Diencephalon (tissue), 1 donor: ENCODE results near the gene COPS7B. TPM values are rescaled to one million over a fixed set of nuclear protein-coding genes. Genes with fewer than 3 reads are reported as not detected.

Experiments used
- small RNA-seq: library from RNA; depleted of rRNA; stranded (forward); fragments of <200 nt; gene quantifications from one replicate; pipeline ENCODE3, GENCODE V24; 2014
- total RNA-seq: library from RNA; depleted of rRNA; stranded (reverse); fragments of >200 nt; gene quantifications from one replicate; pipeline ENCODE4 v1.2.3, GENCODE V29; 2014

The COPS7B gene
- 27.7 TPM for total RNA-seq

GRCh38 chr2:231786177-231786916 lies at the start of gene COPS7B:
TSS of gene COPS7B (plus strand) at chr2:231786445. CDS start at chr2:231788571, 2,126 bp downstream.

DNA sequence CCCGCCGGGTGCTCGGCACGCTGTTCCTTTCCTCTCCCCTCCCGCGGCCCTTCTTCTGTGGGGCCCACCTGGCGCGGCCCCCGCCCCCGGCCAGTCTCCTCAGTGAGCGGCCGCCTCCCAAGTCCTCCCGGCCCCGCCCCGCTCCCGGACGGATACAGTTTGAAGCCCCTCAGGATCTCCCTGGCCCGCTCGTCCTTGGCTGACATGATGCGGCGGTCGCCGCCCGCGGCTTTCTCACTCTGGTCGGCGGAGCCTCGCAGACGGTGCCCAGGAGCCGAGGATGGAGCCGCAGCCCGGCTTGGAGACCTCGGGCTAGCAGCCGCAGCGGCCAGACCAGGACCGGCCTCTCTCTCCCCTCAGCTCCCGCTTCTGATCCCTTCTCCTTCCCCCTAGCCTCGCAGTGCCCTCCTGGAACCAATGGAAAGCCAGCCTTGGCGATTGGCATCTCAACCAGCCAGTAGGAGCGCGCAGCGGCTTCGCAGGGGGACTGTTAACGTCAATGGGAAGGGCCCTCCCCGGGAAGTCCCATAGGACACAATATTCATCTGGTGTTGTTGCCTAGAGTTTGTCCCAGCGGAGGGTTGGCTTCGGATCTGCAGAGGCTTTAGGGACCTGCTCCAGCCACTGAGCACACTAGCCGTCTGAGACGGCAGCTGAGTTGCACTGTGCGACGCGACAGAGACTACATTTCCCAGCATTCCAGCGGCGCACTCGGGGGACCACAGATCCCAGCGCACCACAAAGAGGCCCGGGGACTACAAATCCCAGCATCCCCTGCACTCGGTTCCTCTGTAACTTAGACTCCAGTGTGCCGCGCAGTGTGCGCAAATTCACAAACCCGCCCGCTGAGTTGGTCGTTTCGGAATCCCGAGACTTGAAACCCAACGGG lies 5.1 kb upstream of the COPS7B start, which contains the start of gene PDE6D:
Gene PDE6D (minus strand): TSS at position 374 of the 889 bp plus-strand sequence. CDS start 168 bp downstream, at position 206.

Small RNAs within 50 kb of the gene (small RNA-seq; reads per million reads assigned to genes)
- not detected for gene AC073476.4

Other genes starting within 250 kb of the COPS7B start
- not detected for gene TEX44, start 193.6 kb upstream of the COPS7B start, total RNA-seq
- gene PTMA, start 77.9 kb upstream of the COPS7B start, total RNA-seq: 591 TPM
- gene PDE6D, start 5.2 kb upstream of the COPS7B start, total RNA-seq: 43.8 TPM
- gene NPPC, start 140.0 kb downstream of the COPS7B start, total RNA-seq: 4.4 TPM
- gene DIS3L2, start 175.3 kb downstream of the COPS7B start, total RNA-seq: 48.4 TPM